ENCODE measurements around the gene KCNN1. TPM values are rescaled to one million over a fixed set of nuclear protein-coding genes. Genes with fewer than 3 reads are reported as not detected.

The KCNN1 gene
- total and polyA plus RNA-seq, 2 of the 13 experiments (the other 11 are each of a cell fraction or from before 2014, with no cell fraction given) = 0.04 TPM; not detected in 1

GRCh38 chr19:18029617-18030338 lies 62.9 kb downstream of the KCNN1 start (continued):
- TF ChIP-seq HES4 (CRISPR knock-in tag; IDR thresholded peaks at IDR 0.05; ENCODE audit: borderline replicate concordance) = no peak
- no peak for TF ChIP-seq MAX (IDR thresholded peaks at IDR 0.05)
- no peak for TF ChIP-seq ZNF772 (CRISPR knock-in tag; IDR thresholded peaks at IDR 0.05)
- no peak for TF ChIP-seq ZSCAN20 (CRISPR knock-in tag; IDR thresholded peaks at IDR 0.05; ENCODE audit: borderline replicate concordance)
- no peak for TF ChIP-seq MYC (CRISPR knock-in tag; IDR thresholded peaks at IDR 0.05; ENCODE audit: borderline replicate concordance)
- no peak for TF ChIP-seq FUBP1 (CRISPR knock-in tag; IDR thresholded peaks at IDR 0.05; ENCODE audit: borderline replicate concordance)
- TF ChIP-seq ETV6 (CRISPR knock-in tag; conservative IDR thresholded peaks at IDR 0.05) = no peak
- TF ChIP-seq ZNF678 (CRISPR knock-in tag; IDR thresholded peaks at IDR 0.05) = no peak
- no peak for TF ChIP-seq ZNF256 (CRISPR knock-in tag; conservative IDR thresholded peaks at IDR 0.05)
- no peak for TF ChIP-seq DPF2 (CRISPR knock-in tag; IDR thresholded peaks at IDR 0.05; ENCODE audit: borderline replicate concordance, low read depth)
- no peak for TF ChIP-seq MXD4 (CRISPR knock-in tag; IDR thresholded peaks at IDR 0.05)
- peak; percentile 57; the same call in 1 of the 2 replicates for TF ChIP-seq THAP11 (CRISPR knock-in tag; IDR thresholded peaks at IDR 0.05)
- TF ChIP-seq HNF1A (IDR thresholded peaks at IDR 0.05; ENCODE audit: low read depth) = no peak
- no peak for TF ChIP-seq HNF1A (CRISPR knock-in tag; IDR thresholded peaks at IDR 0.05; ENCODE audit: borderline replicate concordance)
- no peak for TF ChIP-seq MIER2 (CRISPR knock-in tag; IDR thresholded peaks at IDR 0.05)
- TF ChIP-seq BORCS8-MEF2B (CRISPR knock-in tag; IDR thresholded peaks at IDR 0.05) = no peak
- TF ChIP-seq ATF3 (CRISPR knock-in tag; IDR thresholded peaks at IDR 0.05) = peak; percentile 65; the same call in 1 of the 2 replicates
